NCI-H748 (cell line): ENCODE results near the gene FNIP2.
"Not testable (repeated sequence)": the region's sequence is repeated elsewhere in the genome, so short reads cannot be mapped to it uniquely, and the experiment has no call there.

Experiments used
- DNase-seq: peaks from one replicate; lab custom pipeline; 2025; ENCODE audit not compliant: unreplicated experiment; lab: John Stamatoyannopoulos, UW

Gene FNIP2

GRCh38 chr4:158865520-158866177, 96.8 kb downstream of the FNIP2 start:
- no peak for DNase-seq

DNA sequence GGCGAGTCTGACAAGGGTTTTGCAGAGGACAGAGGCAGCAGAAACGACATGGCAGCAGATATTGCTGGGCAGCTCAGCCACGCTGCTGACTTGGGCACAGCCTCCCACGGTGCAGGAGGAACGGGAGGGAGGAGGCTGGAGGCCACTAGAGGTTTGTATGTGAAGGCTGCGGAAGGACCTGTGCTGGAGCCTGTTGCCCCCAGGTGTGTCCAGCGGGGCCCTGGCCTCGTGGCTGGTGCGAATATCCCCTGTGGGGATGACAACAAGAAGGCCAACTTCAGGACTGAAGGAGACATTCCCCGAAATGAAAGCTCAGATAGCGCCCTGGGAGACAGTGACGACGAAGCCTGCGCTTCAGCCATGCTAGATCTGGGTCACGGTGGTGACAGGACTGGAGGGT, 100.2 kb downstream of the FNIP2 start:
- DNase-seq: no peak

DNA sequence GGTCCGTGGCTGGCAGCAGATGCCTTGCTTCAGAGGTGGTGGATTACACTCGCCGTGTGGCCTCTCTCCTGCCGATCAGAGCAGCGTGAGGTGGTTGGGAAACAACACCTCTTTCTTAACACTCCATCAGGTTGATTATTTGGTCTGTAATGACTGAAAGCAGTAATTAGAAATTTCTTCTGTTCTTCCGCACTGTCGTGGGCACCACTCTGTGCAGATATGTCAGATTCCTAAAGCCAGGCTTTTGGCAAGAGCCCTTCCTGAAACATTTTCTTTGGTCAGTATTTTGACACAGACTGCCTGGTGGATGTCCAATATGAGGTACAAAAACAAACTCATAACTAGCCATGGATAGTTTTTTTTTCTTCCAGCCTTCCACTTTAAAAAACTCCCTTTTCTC, 100.9 kb downstream of the FNIP2 start:
- DNase-seq: no peak

DNA sequence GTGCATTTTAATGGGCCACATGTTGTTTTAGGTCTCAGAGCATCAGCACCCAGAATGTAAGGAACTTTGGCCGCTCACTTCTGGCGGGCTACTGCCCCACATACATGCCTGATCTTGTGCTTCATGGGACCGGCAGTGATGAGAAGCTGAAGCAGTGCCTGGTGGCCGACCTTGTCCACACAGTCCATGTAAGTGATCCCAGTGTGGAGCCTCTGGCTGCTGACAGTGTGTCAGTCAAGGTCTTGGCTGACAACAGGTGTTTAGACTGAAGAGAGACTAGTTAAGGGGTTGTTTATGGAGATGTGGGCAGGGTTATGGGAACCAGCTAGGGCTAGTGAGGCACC, 101.4 kb downstream of the FNIP2 start:
- DNase-seq: no peak

DNA sequence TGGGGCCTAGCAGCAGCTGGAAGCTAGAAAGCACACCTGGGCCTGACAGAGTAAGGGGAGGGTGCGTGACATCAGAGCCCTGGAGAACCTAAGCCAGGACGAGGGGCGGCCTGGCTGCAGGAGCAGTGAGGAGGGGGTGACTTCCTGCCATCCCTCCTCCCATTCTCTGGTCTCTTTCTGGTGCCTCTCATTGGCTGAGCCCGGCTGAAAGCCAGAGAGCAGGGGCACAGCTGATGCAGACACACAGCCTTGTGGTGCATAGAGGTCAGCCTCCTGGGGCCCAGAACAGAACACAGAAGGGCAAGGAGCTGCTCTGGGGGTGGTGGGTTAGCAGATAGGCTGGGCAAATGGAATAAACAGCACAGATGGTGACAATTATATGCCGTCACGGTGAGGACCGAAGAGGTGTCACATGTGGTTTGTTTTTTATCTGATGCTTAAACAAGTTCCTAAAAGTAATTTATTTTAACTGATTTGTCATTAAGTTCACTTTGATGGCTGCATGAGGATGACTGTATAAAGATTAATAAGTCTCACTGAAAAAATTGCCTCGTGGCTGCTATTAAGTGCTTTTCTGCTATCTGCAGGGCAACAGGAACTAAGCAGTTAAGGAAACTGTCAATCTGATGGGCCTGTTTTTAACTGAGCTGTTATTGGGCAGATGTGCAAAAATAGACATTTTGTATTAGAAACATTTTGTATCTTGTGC, 102.0 kb downstream of the FNIP2 start:
- DNase-seq: no peak

GRCh38 chr4:158871335-158871724, 102.5 kb downstream of the FNIP2 start:
- DNase-seq: no peak

GRCh38 chr4:158873795-158874401, 105.1 kb downstream of the FNIP2 start:
- no peak for DNase-seq

GRCh38 chr4:158875026-158875425, 106.2 kb downstream of the FNIP2 start:
- no peak for DNase-seq

GRCh38 chr4:158875455-158875854, 106.6 kb downstream of the FNIP2 start:
- DNase-seq: no peak

GRCh38 chr4:158877069-158877468, 108.2 kb downstream of the FNIP2 start:
- DNase-seq: no peak

DNA sequence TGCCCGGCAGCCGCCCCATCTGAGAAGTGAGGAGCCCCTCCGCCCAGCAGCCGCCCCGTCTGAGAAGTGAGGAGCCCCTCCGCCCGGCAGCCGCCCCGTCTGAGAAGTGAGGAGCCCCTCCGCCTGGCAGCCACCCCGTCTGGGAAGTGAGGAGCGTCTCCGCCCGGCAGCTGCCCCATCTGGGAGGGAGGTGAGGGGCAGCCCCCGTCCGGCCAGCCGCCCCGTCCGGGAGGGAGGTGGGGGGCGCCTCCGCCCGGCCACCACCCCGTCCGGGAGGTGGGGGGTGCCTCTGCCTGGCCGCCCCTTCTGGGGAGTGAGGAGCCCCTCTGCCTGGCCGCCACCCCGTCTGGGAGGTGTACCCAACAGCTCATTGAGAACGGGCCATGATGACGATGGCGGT, 113.3 kb downstream of the FNIP2 start:
- DNase-seq: not testable (repeated sequence)

- no peak for DNase-seq
Observed at GRCh38 chr4:158884280-158884679, 115.5 kb downstream of the FNIP2 start.

DNA sequence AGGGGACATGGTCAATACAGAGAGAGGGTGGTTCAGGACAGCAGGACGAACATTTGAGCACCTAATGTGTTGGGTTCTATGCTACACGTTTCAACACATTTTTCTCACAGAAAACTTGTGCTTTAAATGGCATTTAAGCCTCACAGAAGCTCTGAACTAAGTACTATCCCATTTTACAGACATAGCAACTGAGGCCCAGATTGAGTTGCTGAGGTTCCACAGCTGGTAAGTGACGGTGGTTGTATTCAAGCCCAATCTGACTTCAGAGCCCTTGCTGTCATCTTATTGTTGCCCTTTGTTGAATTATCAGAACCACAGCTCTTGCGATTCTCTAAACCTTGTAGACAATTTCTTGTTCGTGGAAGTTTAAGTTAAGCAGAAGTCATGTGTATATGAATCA, 116.7 kb downstream of the FNIP2 start:
- no peak for DNase-seq

DNA sequence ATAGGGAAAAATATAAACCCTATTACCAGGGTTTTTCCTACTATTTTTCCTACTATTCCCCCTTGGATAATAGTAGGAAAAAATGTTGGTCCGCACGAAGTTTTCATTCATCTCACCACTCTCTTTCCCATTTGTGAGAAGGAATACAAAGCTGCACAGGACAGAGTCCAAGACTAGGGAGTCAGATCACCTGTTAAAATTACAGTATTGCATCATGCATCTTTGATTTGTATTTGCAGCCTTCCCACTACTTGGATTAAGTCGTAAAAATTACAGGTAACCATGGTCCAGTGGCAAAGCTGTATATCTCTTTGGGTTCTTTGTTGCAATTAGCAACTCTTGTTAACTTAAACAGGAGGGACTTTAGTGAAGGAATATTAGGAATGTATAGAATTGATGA, 121.5 kb downstream of the FNIP2 start:
- no peak for DNase-seq

GRCh38 chr4:158891256-158891655, 122.4 kb downstream of the FNIP2 start:
- no peak for DNase-seq

DNA sequence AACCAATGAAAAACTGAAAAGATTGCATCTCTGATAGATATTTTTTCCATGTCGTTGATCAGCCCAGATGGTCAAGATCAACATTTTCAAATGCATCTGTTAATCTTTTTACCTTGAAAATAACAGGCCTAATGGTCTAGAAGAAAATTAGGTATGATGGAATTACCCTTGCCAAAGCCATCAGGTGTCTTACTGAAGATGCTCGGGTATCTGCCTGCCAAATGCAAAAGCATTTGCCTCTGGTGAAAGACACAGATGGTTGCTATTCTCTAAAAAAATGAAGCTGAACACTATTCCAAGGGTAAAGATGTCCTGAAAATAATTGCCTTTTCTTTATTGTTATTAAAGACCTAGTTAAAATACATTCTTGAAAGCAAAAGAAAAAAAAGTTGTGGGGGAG, 126.0 kb downstream of the FNIP2 start:
- DNase-seq: no peak

GRCh38 chr4:158895797-158896576, 127.2 kb downstream of the FNIP2 start:
- DNase-seq: peak; percentile 6

DNA sequence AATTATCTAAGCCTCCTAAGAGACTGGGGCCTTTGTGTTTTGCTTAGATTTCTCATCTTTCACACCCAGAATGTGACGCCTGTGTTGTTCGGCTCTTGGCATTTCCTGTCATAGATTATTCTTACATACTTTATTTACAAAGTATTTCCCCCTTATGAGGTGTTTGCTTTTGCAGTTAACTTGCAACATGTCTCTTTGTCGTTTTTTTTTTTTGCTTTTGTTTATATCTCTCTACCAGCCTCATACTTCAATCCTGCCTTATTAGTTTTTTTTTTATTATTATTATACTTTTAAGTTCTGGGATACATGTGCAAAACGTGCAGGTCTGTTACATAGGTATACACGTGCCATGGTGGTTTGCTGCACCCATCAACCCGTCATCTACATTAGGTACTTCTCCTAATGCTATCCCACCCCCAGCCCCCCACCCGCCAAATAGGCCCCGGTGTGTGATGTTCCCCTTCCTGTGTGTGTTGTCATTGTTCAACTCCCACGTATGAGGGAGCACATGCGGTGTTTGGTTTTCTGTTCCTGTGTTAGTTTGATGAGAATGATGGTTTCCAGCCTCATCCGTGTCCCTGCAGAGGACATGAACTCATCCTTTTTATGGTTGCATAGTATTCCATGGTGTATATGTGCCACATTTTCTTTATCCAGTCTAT, 127.9 kb downstream of the FNIP2 start:
- DNase-seq: not testable (repeated sequence)

DNA sequence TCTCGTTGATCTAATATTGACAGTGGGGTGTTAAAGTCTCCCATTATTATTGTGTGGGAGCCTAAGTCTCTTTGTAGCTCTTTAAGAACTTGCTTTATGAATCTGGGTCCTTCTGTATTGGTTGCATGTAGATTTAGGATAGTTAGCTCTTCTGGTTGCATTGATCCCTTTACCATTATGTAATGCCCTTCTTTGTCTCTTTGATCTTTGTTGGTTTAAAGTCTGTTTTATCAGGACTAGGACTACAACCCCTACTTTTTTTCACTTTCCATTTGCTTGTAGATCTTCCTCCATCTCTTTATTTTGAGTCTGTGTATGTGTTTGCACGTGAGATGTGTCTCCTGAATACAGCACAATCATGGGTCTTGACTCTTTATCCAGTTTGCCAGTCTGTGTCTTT, 131.6 kb downstream of the FNIP2 start:
- DNase-seq: not testable (repeated sequence)

DNA sequence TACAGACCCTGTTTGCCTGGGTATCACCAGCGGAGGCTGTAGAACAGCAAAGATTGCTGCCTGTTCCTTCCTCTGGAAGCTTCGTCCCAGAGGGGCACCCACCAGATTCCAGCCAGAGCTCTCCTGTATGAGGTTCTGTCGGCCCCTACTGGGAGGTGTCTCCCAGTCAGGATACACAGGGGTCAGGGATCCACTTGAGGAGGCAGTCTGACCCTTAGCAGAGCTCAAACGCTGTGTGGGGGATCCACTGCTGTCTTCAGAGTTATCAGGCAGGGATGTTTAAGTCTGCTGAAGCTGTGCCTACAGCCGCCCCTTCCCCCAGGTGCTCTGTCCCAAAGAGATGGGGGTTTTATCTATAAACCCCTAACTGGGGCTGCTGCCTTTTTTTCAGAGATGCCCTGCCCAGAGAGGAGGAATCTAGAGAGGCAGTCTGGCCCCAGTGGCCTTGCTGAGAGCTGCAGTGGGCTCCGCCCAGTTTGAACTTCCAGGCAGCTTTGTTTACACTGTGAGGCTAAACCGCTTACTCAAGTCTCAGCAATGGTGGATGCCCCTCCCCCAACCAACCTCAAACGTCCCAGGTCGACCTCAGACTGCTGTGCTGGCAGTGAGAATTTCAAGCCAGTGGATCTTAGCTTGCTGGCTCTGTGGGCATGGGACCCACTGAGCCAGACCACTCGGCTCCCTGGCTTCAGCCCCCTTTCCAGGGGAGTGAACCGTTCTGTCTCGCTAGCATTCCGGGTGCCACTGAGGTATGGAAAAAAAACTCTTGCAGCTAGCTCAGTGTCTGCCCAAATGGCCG, 133.7 kb downstream of the FNIP2 start:
- DNase-seq: peak; percentile 37
